ENCODE results near the gene SPRED2.

The SPRED2 gene

GRCh38 chr2:65325066-65325465 lies 107.3 kb downstream of the SPRED2 start:
- Histone ChIP-seq H3K18ac (ENCODE audit: low read length) (no peak overlapping the region), H2BK120ac (ENCODE audit: low read depth, low read length) (no peak overlapping the region), H3K4ac (ENCODE audit: low read length) (no peak overlapping the region), H3K79me1 (ENCODE audit: low read depth, low read length) (no peaks in the 10 kb centered on the region), H3K27me3 (ENCODE audit: control insufficient read depth in 3 of 3, insufficient read depth in 3 of 3, low read depth in 1 of 3, low read length in 3 of 3) (no peaks in the 10 kb centered on the region), H2BK15ac (ENCODE audit: low read length) (no peak overlapping the region), H3K4me1 (ENCODE audit: control insufficient read depth in 2 of 2, insufficient read depth in 1 of 2, low read depth in 1 of 2, low read length in 2 of 2) (peaks cover 0 to 3% of the 10 kb centered on the region in 2 donors), H3K36me3 (replicated peaks in 1 of 2; ENCODE audit: control insufficient read depth in 2 of 2, insufficient read depth in 2 of 2, low read length in 2 of 2) (peaks cover 5 to 71% of the 10 kb centered on the region in 2 donors), H3K4me2 (ENCODE audit: insufficient read depth, low read length, poor library complexity, severe bottlenecking) (no peak overlapping the region), H4K8ac (ENCODE audit: low read depth, low read length) (no peak overlapping the region), H3K9ac (ENCODE audit: low read depth, low read length, poor library complexity) (no peak overlapping the region), H3K4me3 (ENCODE audit: low read length in 2 of 2) (no peak overlapping the region), H2BK12ac (ENCODE audit: low read length) (no peak overlapping the region), H2AK5ac (ENCODE audit: low read depth, low read length) (no peak overlapping the region), H3K14ac (ENCODE audit: low read length) (no peak overlapping the region), H3K23ac (ENCODE audit: low read depth, low read length, poor library complexity) (no peak overlapping the region), H3K9me3 (replicated peaks in 1 of 2; ENCODE audit: control insufficient read depth in 2 of 2, insufficient read depth in 1 of 2, low read depth in 1 of 2, low read length in 2 of 2) (peaks cover 0 to 2% of the 10 kb centered on the region in 2 donors), H3K27ac (replicated peaks; ENCODE audit: low read length) (no peak overlapping the region), H4K91ac (ENCODE audit: low read depth, low read length, poor library complexity) (no peak overlapping the region), H2AFZ (ENCODE audit: low read length) (no peak overlapping the region), H2BK5ac (ENCODE audit: low read length) (no peak overlapping the region)
- WGBS, 2 donors (ENCODE audit: extremely low coverage in 2 of 2, insufficient read length in 2 of 2, insufficient replicate concordance in 1 of 2), result no CpG with 5 or more reads among the region's 2 CpGs
- DNase-seq (ENCODE audit: low spot score), result no peak

- no peak for DNase-seq (ENCODE audit: low spot score)
- no peak overlapping the region for H3K14ac ChIP-seq (ENCODE audit: low read length)
- H3K4me3 ChIP-seq (ENCODE audit: low read length in 2 of 2), result no peak overlapping the region
- H2AK5ac ChIP-seq (ENCODE audit: low read depth, low read length), result no peak overlapping the region
- H2BK5ac ChIP-seq (ENCODE audit: low read length), result no peak overlapping the region
- no peak overlapping the region for H2BK120ac ChIP-seq (ENCODE audit: low read depth, low read length)
- no peak overlapping the region for H3K23ac ChIP-seq (ENCODE audit: low read depth, low read length, poor library complexity)
- no peak overlapping the region for H2BK12ac ChIP-seq (ENCODE audit: low read length)
- no peak overlapping the region for H3K27ac ChIP-seq (replicated peaks; ENCODE audit: low read length)
- no peak overlapping the region for H2BK15ac ChIP-seq (ENCODE audit: low read length)
- no peak overlapping the region for H3K18ac ChIP-seq (ENCODE audit: low read length)
- no peak overlapping the region for H4K8ac ChIP-seq (ENCODE audit: low read depth, low read length)
- no peak overlapping the region for H4K91ac ChIP-seq (ENCODE audit: low read depth, low read length, poor library complexity)
- no peak overlapping the region for H3K4ac ChIP-seq (ENCODE audit: low read length)
- peaks cover 6 to 70% of the 10 kb centered on the region in 2 donors for H3K36me3 ChIP-seq (replicated peaks in 1 of 2; ENCODE audit: control insufficient read depth in 2 of 2, insufficient read depth in 2 of 2, low read length in 2 of 2)
- no peak overlapping the region for H3K4me2 ChIP-seq (ENCODE audit: insufficient read depth, low read length, poor library complexity, severe bottlenecking)
- H3K79me1 ChIP-seq (ENCODE audit: low read depth, low read length), result no peaks in the 10 kb centered on the region
- peaks cover 0 to 2% of the 10 kb centered on the region in 2 donors for H3K9me3 ChIP-seq (replicated peaks in 1 of 2; ENCODE audit: control insufficient read depth in 2 of 2, insufficient read depth in 1 of 2, low read depth in 1 of 2, low read length in 2 of 2)
- no peaks in the 10 kb centered on the region for H3K4me1 ChIP-seq (ENCODE audit: control insufficient read depth in 2 of 2, insufficient read depth in 1 of 2, low read depth in 1 of 2, low read length in 2 of 2)
- H3K27me3 ChIP-seq (ENCODE audit: control insufficient read depth in 3 of 3, insufficient read depth in 3 of 3, low read depth in 1 of 3, low read length in 3 of 3), result no peaks in the 10 kb centered on the region
- H3K9ac ChIP-seq (ENCODE audit: low read depth, low read length, poor library complexity), result peak overlapping the region; percentile 39
- WGBS, 2 donors (ENCODE audit: extremely low coverage in 2 of 2, insufficient read length in 2 of 2, insufficient replicate concordance in 1 of 2), result no CpG with 5 or more reads among the region's 2 CpGs
- H2AFZ ChIP-seq (ENCODE audit: low read length), result no peak overlapping the region
These were observed 111.5 kb downstream of the SPRED2 start for GRCh38 chr2:65320946-65321345.

- Histone ChIP-seq H3K27ac (replicated peaks; ENCODE audit: low read length) (no peak overlapping the region), H3K36me3 (replicated peaks in 1 of 2; ENCODE audit: control insufficient read depth in 2 of 2, insufficient read depth in 2 of 2, low read length in 2 of 2) (peaks cover 7 to 69% of the 10 kb centered on the region in 2 donors)
- WGBS, 2 donors (ENCODE audit: extremely low coverage in 2 of 2, insufficient read length in 2 of 2, insufficient replicate concordance in 1 of 2), result no CpG with 5 or more reads among the region's 9 CpGs
These were observed 112.2 kb downstream of the SPRED2 start for GRCh38 chr2:65320042-65320725.

GRCh38 chr2:65319674-65320041 lies 112.7 kb downstream of the SPRED2 start:
- no peak overlapping the region for H2BK5ac ChIP-seq (ENCODE audit: low read length)
- no peak overlapping the region for H2BK120ac ChIP-seq (ENCODE audit: low read depth, low read length)
- H3K18ac ChIP-seq (ENCODE audit: low read length), result no peak overlapping the region
- no peak overlapping the region for H2BK12ac ChIP-seq (ENCODE audit: low read length)
- WGBS, 2 donors (ENCODE audit: extremely low coverage in 2 of 2, insufficient read length in 2 of 2, insufficient replicate concordance in 1 of 2), result no CpG with 5 or more reads among the region's 1 CpG
- H2AK5ac ChIP-seq (ENCODE audit: low read depth, low read length), result no peak overlapping the region
- peaks cover 9 to 69% of the 10 kb centered on the region in 2 donors for H3K36me3 ChIP-seq (replicated peaks in 1 of 2; ENCODE audit: control insufficient read depth in 2 of 2, insufficient read depth in 2 of 2, low read length in 2 of 2)
- H2AFZ ChIP-seq (ENCODE audit: low read length), result no peak overlapping the region
- no peak overlapping the region for H3K27ac ChIP-seq (replicated peaks; ENCODE audit: low read length)
- H3K9me3 ChIP-seq (replicated peaks in 1 of 2; ENCODE audit: control insufficient read depth in 2 of 2, insufficient read depth in 1 of 2, low read depth in 1 of 2, low read length in 2 of 2), result peaks cover 0 to 2% of the 10 kb centered on the region in 2 donors
- H3K4me1 ChIP-seq (ENCODE audit: control insufficient read depth in 2 of 2, insufficient read depth in 1 of 2, low read depth in 1 of 2, low read length in 2 of 2), result no peaks in the 10 kb centered on the region
- H3K4me3 ChIP-seq (ENCODE audit: low read length in 2 of 2), result no peak overlapping the region
- H3K4ac ChIP-seq (ENCODE audit: low read length), result no peak overlapping the region
- H2BK15ac ChIP-seq (ENCODE audit: low read length), result no peak overlapping the region
- no peak for DNase-seq (ENCODE audit: low spot score)
- no peak overlapping the region for H4K91ac ChIP-seq (ENCODE audit: low read depth, low read length, poor library complexity)
- no peak overlapping the region for H3K23ac ChIP-seq (ENCODE audit: low read depth, low read length, poor library complexity)
- H3K79me1 ChIP-seq (ENCODE audit: low read depth, low read length), result no peaks in the 10 kb centered on the region
- no peak overlapping the region for H4K8ac ChIP-seq (ENCODE audit: low read depth, low read length)
- H3K27me3 ChIP-seq (ENCODE audit: control insufficient read depth in 3 of 3, insufficient read depth in 3 of 3, low read depth in 1 of 3, low read length in 3 of 3), result no peaks in the 10 kb centered on the region
- H3K9ac ChIP-seq (ENCODE audit: low read depth, low read length, poor library complexity), result no peak overlapping the region
- H3K4me2 ChIP-seq (ENCODE audit: insufficient read depth, low read length, poor library complexity, severe bottlenecking), result no peak overlapping the region
- H3K14ac ChIP-seq (ENCODE audit: low read length), result no peak overlapping the region

More at GRCh38 chr2:65320042-65320725, 112.2 kb downstream of the SPRED2 start:
- DNase-seq (ENCODE audit: low spot score), result no peak
- Histone ChIP-seq H3K4ac (ENCODE audit: low read length) (no peak overlapping the region), H3K27me3 (ENCODE audit: control insufficient read depth in 3 of 3, insufficient read depth in 3 of 3, low read depth in 1 of 3, low read length in 3 of 3) (no peaks in the 10 kb centered on the region), H2BK5ac (ENCODE audit: low read length) (no peak overlapping the region), H2BK15ac (ENCODE audit: low read length) (no peak overlapping the region), H3K4me2 (ENCODE audit: insufficient read depth, low read length, poor library complexity, severe bottlenecking) (no peak overlapping the region), H3K4me3 (ENCODE audit: low read length in 2 of 2) (no peak overlapping the region), H3K18ac (ENCODE audit: low read length) (no peak overlapping the region), H3K9ac (ENCODE audit: low read depth, low read length, poor library complexity) (no peak overlapping the region), H2AFZ (ENCODE audit: low read length) (no peak overlapping the region), H3K9me3 (replicated peaks in 1 of 2; ENCODE audit: control insufficient read depth in 2 of 2, insufficient read depth in 1 of 2, low read depth in 1 of 2, low read length in 2 of 2) (peaks cover 0 to 2% of the 10 kb centered on the region in 2 donors), H2BK12ac (ENCODE audit: low read length) (no peak overlapping the region), H2AK5ac (ENCODE audit: low read depth, low read length) (no peak overlapping the region), H3K4me1 (ENCODE audit: control insufficient read depth in 2 of 2, insufficient read depth in 1 of 2, low read depth in 1 of 2, low read length in 2 of 2) (no peaks in the 10 kb centered on the region), H2BK120ac (ENCODE audit: low read depth, low read length) (no peak overlapping the region), H3K14ac (ENCODE audit: low read length) (no peak overlapping the region), H4K8ac (ENCODE audit: low read depth, low read length) (no peak overlapping the region), H4K91ac (ENCODE audit: low read depth, low read length, poor library complexity) (no peak overlapping the region), H3K23ac (ENCODE audit: low read depth, low read length, poor library complexity) (no peak overlapping the region), H3K79me1 (ENCODE audit: low read depth, low read length) (no peaks in the 10 kb centered on the region)

All from neuronal stem cell (in vitro differentiated cells).